Right lung (tissue), 10 donors: Measurements from ENCODE around the gene NOP53. TPM values are rescaled to one million over a fixed set of nuclear protein-coding genes. Genes with fewer than 3 reads are reported as not detected.

Experiments
- DNase-seq, 2 donors: peaks; one replicate each; pipeline ENCODE4 v3.0.0-alpha.2; 2013
- long read RNA-seq, 8 donors: transcript quantifications; one replicate each; lab custom pipeline, GENCODE V29; 2026
- polyA plus RNA-seq, 5 donors: library from polyadenylated mRNA; unstranded; fragments of 120-200 nt; gene quantifications; one replicate each; pipeline versions ENCODE4 v1.2.1 to v1.2.3, GENCODE V29; 2013; ENCODE audit warnings: inconsistent platforms in 1 of 5, low replicate concordance in 1 of 5; ENCODE audit not compliant: insufficient read length in 5 of 5, insufficient read depth in 1 of 5

NOP53 gene
- polyA plus RNA-seq = 100 to 1,000 TPM; 393 to 541 (median 463) TPM
- long read RNA-seq, donor 1, transcript NOP53-201 (13 exons, 1,528 nt) = major isoform, 308 of 570 reads
- long read RNA-seq, donor 1, transcript NOP53-206 (2 exons, 265 nt) = minor isoform, 24 of 570 reads
- long read RNA-seq, donor 1, partial matches to known transcripts = 223 of 570 reads
- long read RNA-seq, donor 1, other reads (novel, unspliced or antisense) = 12 of 570 reads
- long read RNA-seq, donor 2, transcript NOP53-201 (13 exons, 1,528 nt) = major isoform, 181 of 273 reads
- long read RNA-seq, donor 2, partial matches to known transcripts = 84 of 273 reads
- long read RNA-seq, donor 2, other reads (novel, unspliced or antisense) = 0 of 273 reads
- long read RNA-seq, donor 3, transcript NOP53-206 (2 exons, 265 nt) = minor isoform, 5 of 271 reads
- long read RNA-seq, donor 3, transcript NOP53-201 (13 exons, 1,528 nt) = major isoform, 159 of 271 reads
- long read RNA-seq, donor 3, partial matches to known transcripts = 104 of 271 reads
- long read RNA-seq, donor 3, other reads (novel, unspliced or antisense) = 0 of 271 reads
- long read RNA-seq, donor 4, transcript NOP53-201 (13 exons, 1,528 nt) = major isoform, 139 of 224 reads
- long read RNA-seq, donor 4, transcript NOP53-206 (2 exons, 265 nt) = minor isoform, 14 of 224 reads
- long read RNA-seq, donor 4, partial matches to known transcripts = 67 of 224 reads
- long read RNA-seq, donor 4, other reads (novel, unspliced or antisense) = 0 of 224 reads
- long read RNA-seq, donor 5, transcript NOP53-206 (2 exons, 265 nt) = minor isoform, 12 of 421 reads
- long read RNA-seq, donor 5, transcript NOP53-203 (6 exons, 876 nt) = minor isoform, 5 of 421 reads
- long read RNA-seq, donor 5, transcript NOP53-201 (13 exons, 1,528 nt) = major isoform, 237 of 421 reads
- long read RNA-seq, donor 5, partial matches to known transcripts = 161 of 421 reads
- long read RNA-seq, donor 5, other reads (novel, unspliced or antisense) = 6 of 421 reads
- long read RNA-seq, donor 6, transcript NOP53-201 (13 exons, 1,528 nt) = major isoform, 265 of 459 reads
- long read RNA-seq, donor 6, partial matches to known transcripts = 164 of 459 reads
- long read RNA-seq, donor 6, other reads (novel, unspliced or antisense) = 23 of 459 reads
- long read RNA-seq, donor 7, transcript NOP53-201 (13 exons, 1,528 nt) = major isoform, 105 of 142 reads
- long read RNA-seq, donor 7, partial matches to known transcripts = 33 of 142 reads
- long read RNA-seq, donor 7, other reads (novel, unspliced or antisense) = 0 of 142 reads
- long read RNA-seq, donor 8, transcript NOP53-206 (2 exons, 265 nt) = minor isoform, 5 of 147 reads
- long read RNA-seq, donor 8, transcript NOP53-201 (13 exons, 1,528 nt) = major isoform, 107 of 147 reads
- long read RNA-seq, donor 8, partial matches to known transcripts = 34 of 147 reads
- long read RNA-seq, donor 8, other reads (novel, unspliced or antisense) = 0 of 147 reads

GRCh38 chr19:47745010-47745901 is at the start of gene NOP53:
NOP53 (plus strand) TSS chr19:47745546; CDS start chr19:47745560, 14 bp downstream.
- DNase-seq = peak; percentile 94 to 95

- no peak for DNase-seq
Measured at GRCh38 chr19:47696635-47697034, 48.7 kb upstream of the NOP53 start.

- DNase-seq = peak; percentile 57 to 68
Measured at GRCh38 chr19:47697863-47698609, 47.3 kb upstream of the NOP53 start.

- no peak for DNase-seq
Measured at GRCh38 chr19:47698631-47699359, 46.6 kb upstream of the NOP53 start.

GRCh38 chr19:47699360-47699917 is 45.9 kb upstream of the NOP53 start:
- no peak for DNase-seq

GRCh38 chr19:47700934-47701716 is 44.2 kb upstream of the NOP53 start:
- DNase-seq = no peak

GRCh38 chr19:47701717-47702552 is 43.4 kb upstream of the NOP53 start:
- no peak for DNase-seq

- DNase-seq = no peak
Measured at GRCh38 chr19:47702671-47703070, 42.7 kb upstream of the NOP53 start.

GRCh38 chr19:47703301-47703700 is 42.0 kb upstream of the NOP53 start:
- DNase-seq = no peak

- DNase-seq = no peak
Measured at GRCh38 chr19:47704024-47704423, 41.3 kb upstream of the NOP53 start.

- DNase-seq = no peak
Measured at GRCh38 chr19:47704656-47705055, 40.7 kb upstream of the NOP53 start.

- peak in 1 of 2 donors; percentile 33 for DNase-seq
Measured at GRCh38 chr19:47707135-47707925, 38.0 kb upstream of the NOP53 start.

GRCh38 chr19:47711652-47712242 is 33.6 kb upstream of the NOP53 start:
- DNase-seq = no peak

GRCh38 chr19:47713046-47714021 is 32.0 kb upstream of the NOP53 start, which contains the start of gene EHD2:
EHD2 (plus strand) TSS chr19:47713422; CDS start chr19:47716613, 3,191 bp downstream.
- peak; percentile 79 to 80 for DNase-seq
